Duodenal mucosa (tissue), 2 donors: Measurements from ENCODE around the gene PAK4.

Source experiments
- H3K27ac ChIP-seq: one replicate; pipeline ENCODE4 v1.7.0; 2013; ENCODE audit warnings: low read depth, low read length
- H3K27me3 ChIP-seq, 2 donors: one replicate each; pipeline ENCODE4 v1.7.0; 2013; ENCODE audit warnings: low read length in 2 of 2, control low read depth in 1 of 2; ENCODE audit not compliant: insufficient read depth in 2 of 2, control insufficient read depth in 1 of 2
- H3K36me3 ChIP-seq, 2 donors: one replicate each; pipeline ENCODE4 v1.7.0; 2013; ENCODE audit warnings: low read length in 2 of 2, control low read depth in 1 of 2; ENCODE audit not compliant: insufficient read depth in 2 of 2, control insufficient read depth in 1 of 2
- H3K4me1 ChIP-seq, 2 donors: one replicate each; pipeline ENCODE4 v1.7.0; 2013; ENCODE audit warnings: low read length in 2 of 2, control low read depth in 1 of 2; ENCODE audit not compliant: insufficient read depth in 2 of 2, control insufficient read depth in 1 of 2
- H3K4me3 ChIP-seq, 2 donors: one replicate each; pipeline ENCODE4 v1.7.0; 2013; ENCODE audit warnings: low read length in 2 of 2, low read depth in 1 of 2
- H3K9ac ChIP-seq, 2 donors: one replicate each; pipeline ENCODE4 v1.7.0; 2013; ENCODE audit warnings: low read length in 2 of 2, low read depth in 1 of 2
- H3K9me3 ChIP-seq, 2 donors: one replicate each; pipeline ENCODE4 v1.7.0; 2013; ENCODE audit warnings: low read length in 2 of 2, control low read depth in 1 of 2; ENCODE audit not compliant: control insufficient read depth in 1 of 2

PAK4 gene

DNA sequence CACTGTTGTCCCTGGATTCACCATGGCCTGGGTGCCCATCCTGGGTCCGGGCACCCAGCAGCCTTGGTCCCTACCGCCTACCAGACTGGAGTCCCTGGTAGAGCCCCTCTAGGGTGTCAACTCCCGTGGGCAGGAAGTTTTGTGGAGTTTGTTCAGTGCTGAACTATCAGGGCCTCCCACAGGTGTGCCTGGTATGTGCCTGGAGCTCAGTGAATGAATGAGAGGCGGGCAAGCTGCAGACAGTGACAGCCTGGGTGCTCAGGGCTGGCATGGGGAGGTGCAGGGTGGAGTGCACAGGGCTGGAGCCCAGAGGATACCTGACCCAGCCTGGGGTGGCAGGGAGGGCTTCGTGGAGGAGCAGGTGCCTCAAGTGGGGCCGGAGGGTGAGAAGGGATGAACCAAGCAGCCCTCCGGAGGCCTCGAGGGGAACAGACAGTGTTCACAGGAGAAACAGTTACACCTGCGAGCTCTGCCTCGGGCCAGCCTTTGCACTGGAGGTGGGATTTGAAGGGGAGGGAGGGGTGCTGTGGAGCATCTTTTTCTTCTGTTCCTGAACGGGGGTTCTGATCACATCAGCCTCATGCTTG is 29.6 kb downstream of the PAK4 start:
- Histone ChIP-seq H3K9me3 (no peaks in the 10 kb centered on the region), H3K36me3 (peaks cover 0 to 5% of the 10 kb centered on the region in 2 donors), H3K27ac (no peak overlapping the region), H3K9ac (no peak overlapping the region), H3K4me1 (peaks cover 38 to 47% of the 10 kb centered on the region in 2 donors), H3K4me3 (no peak overlapping the region), H3K27me3 (no peaks in the 10 kb centered on the region)

DNA sequence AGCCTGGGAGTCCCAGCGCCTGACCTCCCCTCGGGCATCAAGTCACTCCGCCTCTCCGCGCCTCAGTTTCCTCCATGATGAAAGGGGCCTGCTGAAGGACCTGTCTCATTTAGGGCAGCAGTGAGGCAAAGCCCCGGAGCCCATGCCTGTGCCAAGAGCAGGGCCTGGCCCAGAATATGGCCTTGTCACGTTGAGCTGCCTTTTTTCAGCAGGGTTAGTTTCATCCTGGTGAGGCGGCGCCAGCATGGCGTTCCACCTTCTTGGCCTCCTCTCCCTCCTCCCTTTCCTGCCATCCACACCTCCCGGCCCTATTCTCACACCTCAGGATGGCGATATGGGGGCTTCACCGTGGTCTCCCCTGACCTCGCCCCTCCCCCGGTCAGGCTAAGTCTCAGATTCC is 30.2 kb downstream of the PAK4 start:
- Histone ChIP-seq H3K36me3 (peaks cover 0 to 8% of the 10 kb centered on the region in 2 donors), H3K9ac (no peak overlapping the region), H3K27ac (no peak overlapping the region), H3K27me3 (no peaks in the 10 kb centered on the region), H3K9me3 (no peaks in the 10 kb centered on the region), H3K4me1 (peaks cover 38 to 47% of the 10 kb centered on the region in 2 donors), H3K4me3 (no peak overlapping the region)

DNA sequence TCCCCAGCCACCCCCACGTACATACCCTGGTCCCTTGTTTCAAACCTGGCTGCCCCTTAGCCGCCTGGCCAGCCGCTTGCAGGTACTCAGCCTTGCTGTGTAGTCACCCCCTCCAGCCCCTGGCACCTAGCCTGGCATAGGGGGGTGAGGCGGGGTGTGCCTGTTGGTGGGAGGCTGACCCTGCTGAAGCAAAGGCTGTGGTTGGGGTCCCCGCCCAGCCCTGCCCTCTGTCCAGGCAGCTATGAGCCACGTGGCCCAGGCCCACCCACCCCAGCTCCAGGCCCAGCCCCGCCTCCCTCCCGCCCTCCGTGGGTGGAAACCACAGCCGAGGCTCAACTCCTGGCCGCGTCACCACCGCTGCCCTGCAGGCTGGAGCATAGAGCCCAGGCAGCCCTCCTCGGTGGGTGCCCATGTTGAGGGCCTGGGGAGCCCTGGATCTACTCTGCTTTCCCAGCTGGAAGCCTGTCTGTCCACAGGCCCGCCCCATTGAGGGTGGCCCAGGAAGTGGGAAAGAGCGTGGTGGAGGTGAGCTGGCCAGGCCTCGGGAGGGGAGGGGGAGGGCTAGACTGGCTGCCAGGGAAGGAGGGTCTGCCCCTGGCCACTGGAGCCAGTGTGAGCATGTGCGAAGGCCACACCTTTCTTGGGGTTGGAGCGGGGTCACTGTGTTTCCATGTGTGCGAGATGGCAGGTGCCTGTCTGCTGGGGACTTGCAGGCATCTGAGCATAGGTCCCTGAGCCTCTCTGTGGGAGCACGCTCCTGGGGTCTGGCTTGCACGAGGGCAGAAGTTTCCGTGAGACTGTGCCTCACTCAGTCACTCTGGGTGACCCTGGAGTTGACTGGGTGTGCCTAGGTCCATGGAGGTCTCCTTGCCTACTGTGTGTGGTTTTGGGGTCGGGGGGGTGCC is 31.0 kb downstream of the PAK4 start:
- Histone ChIP-seq H3K4me3 (no peak overlapping the region), H3K9me3 (no peaks in the 10 kb centered on the region), H3K27me3 (no peaks in the 10 kb centered on the region), H3K27ac (no peak overlapping the region), H3K9ac (no peak overlapping the region), H3K4me1 (peaks cover 38 to 47% of the 10 kb centered on the region in 2 donors), H3K36me3 (peaks cover 0 to 8% of the 10 kb centered on the region in 2 donors)

DNA sequence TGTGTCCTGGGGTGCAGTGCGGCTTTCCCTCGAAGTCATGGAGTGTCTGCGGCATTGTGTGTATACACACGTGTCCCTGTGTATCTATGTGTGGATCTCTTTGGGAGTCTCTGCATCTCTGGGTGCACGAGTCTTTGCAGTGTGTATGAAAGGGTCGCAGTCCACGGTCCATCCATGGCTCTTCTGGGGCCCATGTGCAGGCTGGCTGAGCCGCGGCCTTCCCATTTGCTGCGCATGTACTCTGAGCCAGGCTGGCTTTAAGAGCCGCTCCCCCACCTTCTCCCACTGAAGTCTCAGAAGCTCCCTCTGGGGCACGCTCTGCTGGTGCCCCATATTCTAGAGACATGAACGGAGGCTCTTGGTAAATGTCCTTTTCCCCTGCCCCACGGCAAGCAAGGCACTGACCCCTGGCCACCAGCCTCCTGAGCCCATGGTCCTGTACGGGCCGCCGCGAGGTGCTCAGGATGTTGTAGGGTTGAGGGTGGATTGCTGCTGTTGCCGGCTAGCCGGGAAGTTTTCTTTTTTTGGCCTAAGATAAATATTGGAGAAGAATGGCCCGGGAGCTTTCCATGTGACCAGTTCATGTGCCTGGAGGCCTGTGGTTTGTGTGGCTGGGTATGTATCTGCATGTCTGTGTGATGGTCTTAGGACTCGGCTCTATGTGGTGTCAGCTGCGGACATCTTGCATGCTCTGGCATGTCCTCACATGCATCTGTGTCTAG is 31.9 kb downstream of the PAK4 start:
- Histone ChIP-seq H3K36me3 (peaks cover 0 to 8% of the 10 kb centered on the region in 2 donors), H3K27ac (no peak overlapping the region), H3K4me3 (no peak overlapping the region), H3K27me3 (no peaks in the 10 kb centered on the region), H3K9ac (no peak overlapping the region), H3K4me1 (peaks cover 38 to 47% of the 10 kb centered on the region in 2 donors), H3K9me3 (no peaks in the 10 kb centered on the region)

DNA sequence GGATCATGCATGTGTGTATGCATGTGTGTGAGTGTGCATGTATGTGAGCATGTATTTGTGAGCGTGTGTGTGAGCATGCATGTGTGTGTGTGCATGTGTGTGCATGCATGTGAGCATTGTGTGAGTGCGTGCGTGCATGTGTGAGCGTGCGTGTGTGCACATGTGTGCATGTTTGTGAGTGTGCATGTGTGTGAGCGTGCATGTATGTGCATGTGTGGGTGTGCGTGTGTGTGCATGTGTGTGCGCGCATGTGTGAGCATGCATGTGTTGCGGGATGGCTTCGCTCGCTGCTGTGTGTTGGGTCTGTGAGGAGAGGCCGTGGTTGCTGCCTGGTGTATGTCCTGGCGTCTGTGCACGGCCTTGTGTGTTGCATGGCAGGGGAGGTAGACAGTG is 32.4 kb downstream of the PAK4 start:
- H3K36me3 ChIP-seq, result peaks cover 0 to 8% of the 10 kb centered on the region in 2 donors
- H3K9ac ChIP-seq, result no peak overlapping the region
- no peak overlapping the region for H3K27ac ChIP-seq
- no peaks in the 10 kb centered on the region for H3K9me3 ChIP-seq
- H3K4me3 ChIP-seq, result no peak overlapping the region
- peaks cover 38 to 47% of the 10 kb centered on the region in 2 donors for H3K4me1 ChIP-seq
- no peaks in the 10 kb centered on the region for H3K27me3 ChIP-seq

DNA sequence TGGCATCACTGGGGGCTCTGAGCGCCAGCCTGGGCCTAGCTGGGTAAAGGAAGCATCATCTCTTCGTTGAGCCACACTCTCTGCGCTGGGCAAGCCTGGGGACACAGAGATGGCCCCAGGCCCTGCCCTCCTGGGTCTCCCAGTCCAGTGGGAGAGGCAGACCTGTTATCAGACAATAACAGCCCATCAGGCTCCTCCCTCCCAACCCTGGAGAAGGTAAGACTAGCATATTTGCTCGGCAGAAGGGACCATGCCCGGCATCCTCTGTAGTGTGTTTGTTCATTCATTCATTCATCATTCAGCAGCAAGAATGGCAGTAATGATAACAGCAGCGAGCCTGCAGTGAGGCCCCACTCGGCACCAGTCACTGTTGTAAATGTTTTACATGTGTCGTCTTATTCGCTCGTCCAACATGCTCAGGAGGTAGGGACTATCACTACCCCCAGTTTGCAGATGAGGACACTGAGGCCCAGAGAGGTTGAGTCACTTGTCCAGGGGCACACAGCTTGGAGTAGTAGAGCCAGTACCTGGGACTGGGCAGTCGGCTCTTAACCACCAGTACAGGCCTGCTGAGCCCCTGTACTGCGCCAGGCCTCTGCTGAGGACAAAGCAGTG is 33.2 kb downstream of the PAK4 start:
- H3K36me3 ChIP-seq, result peaks cover 0 to 8% of the 10 kb centered on the region in 2 donors
- peaks cover 36 to 46% of the 10 kb centered on the region in 2 donors for H3K4me1 ChIP-seq
- no peaks in the 10 kb centered on the region for H3K27me3 ChIP-seq
- no peaks in the 10 kb centered on the region for H3K9me3 ChIP-seq
- no peak overlapping the region for H3K9ac ChIP-seq
- H3K27ac ChIP-seq, result no peak overlapping the region
- H3K4me3 ChIP-seq, result no peak overlapping the region

DNA sequence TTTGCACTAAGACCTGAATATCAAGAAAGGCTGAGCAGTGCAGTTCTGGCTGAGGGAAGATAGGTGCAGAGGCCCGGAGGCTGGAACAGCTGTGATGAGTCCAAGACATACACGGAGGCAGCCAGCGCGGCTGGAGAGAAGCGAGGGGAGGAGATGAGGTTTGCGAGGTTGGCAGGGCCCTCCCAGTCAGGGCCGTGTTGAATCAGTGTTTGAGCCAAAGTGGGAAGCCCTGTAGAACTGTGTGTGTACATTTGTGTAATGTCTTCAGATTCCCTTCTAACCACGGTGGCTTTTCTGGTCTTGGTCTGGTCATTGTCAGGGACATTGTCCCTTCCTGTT is 34.9 kb downstream of the PAK4 start:
- H3K9me3 ChIP-seq, result no peaks in the 10 kb centered on the region
- H3K27ac ChIP-seq, result no peak overlapping the region
- H3K4me3 ChIP-seq, result no peak overlapping the region
- no peak overlapping the region for H3K9ac ChIP-seq
- peaks cover 19 to 29% of the 10 kb centered on the region in 2 donors for H3K4me1 ChIP-seq
- H3K27me3 ChIP-seq, result no peaks in the 10 kb centered on the region
- H3K36me3 ChIP-seq, result peaks cover 0 to 8% of the 10 kb centered on the region in 2 donors

DNA sequence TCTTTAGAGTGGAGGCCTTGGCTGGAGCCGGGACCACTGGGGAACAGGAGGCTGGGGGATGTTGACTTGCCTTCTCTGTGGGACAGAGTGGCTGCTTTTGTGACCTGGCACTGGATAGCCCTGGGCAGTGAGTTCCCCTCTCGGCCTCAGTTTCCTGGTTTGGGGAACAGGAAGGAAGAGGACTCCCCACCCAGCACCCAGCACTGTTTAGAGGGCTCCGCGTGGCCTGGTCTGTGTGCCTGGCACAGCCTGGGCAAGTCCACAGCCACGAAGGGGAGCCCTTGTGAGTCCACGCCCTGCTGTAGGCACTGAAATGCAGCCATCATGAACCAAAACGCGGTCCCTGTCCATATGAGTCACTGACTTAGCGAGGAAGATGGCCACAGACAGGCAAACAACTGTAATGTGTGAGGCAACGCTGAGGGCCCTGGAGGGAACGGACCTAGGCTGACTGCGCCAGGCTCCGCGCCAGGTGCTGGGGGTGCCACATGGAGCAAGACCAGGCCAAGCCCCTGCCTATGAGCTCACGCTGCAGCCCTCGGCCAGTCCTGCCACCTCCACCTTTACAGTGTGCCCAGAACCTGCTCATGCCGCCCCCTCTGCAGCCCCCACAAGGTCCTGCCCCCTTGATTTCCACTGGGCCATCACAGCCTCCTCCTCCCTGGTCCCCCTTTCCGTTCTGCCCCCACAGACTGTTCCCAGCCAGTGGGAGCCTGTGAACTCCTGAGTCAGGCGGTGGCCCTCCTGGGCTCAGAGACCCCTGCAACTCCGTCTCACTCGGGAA is 35.5 kb downstream of the PAK4 start:
- Histone ChIP-seq H3K27me3 (no peaks in the 10 kb centered on the region), H3K9ac (no peak overlapping the region), H3K4me1 (peaks cover 18 to 25% of the 10 kb centered on the region in 2 donors), H3K4me3 (no peak overlapping the region), H3K27ac (no peak overlapping the region), H3K36me3 (peaks cover 0 to 8% of the 10 kb centered on the region in 2 donors), H3K9me3 (no peaks in the 10 kb centered on the region)

DNA sequence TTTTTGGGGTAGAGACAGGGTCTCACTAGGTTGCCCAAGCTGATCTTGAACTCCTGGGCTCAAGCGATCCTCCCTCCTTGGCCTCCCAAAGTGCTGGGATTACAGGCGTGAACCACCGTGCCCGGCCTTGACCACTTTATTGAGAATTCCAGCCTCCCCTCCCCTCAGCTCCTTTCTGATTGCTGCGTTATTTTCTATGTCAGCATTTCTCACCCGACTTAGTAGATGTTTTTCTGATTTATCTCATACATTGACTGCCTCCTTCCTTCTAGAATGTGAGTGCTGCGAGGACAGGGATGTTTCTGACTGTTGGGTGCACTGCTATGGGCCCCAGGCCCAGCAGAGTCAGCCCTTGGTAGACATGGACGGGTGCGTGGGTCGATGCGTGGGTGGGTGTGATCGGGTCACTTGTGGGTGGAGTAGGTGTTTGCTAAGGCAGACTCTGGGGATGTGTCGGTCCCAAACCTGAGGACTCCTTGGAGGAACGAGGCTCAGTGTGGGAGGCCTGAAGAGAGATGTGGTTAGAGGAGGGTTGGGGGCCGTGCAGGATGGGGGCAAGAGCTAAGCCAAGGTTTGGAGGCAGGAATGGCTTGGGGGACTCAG is 37.0 kb downstream of the PAK4 start:
- Histone ChIP-seq H3K9ac (no peak overlapping the region), H3K4me1 (peaks cover 15 to 24% of the 10 kb centered on the region in 2 donors), H3K4me3 (no peak overlapping the region), H3K9me3 (no peaks in the 10 kb centered on the region), H3K36me3 (peaks cover 0 to 8% of the 10 kb centered on the region in 2 donors), H3K27ac (no peak overlapping the region), H3K27me3 (no peaks in the 10 kb centered on the region)
